WTC11 (cell line): ENCODE results near the gene LCT. TPM values are rescaled to one million over a fixed set of nuclear protein-coding genes. Genes with fewer than 3 reads are reported as not detected.
"Not testable (repeated sequence)": the region's sequence is repeated elsewhere in the genome, so short reads cannot be mapped to it uniquely, and the experiment has no call there.

Source experiments
- ATAC-seq: fragments of 200-7000 bp; cut with Tn5 transposase; 2 replicates; pipeline ENCODE4 v1.10.0; 2021; ENCODE audit warnings: mild to moderate bottlenecking, moderate library complexity
- CTCF ChIA-PET: fragments of 300-600 bp; sonication (Branson Sonifier 250); formaldehyde crosslinking; loops from one replicate; lab custom pipeline; 2021; ENCODE audit warnings: antibody characterized with exemption; lab: Charles Lee
- POLR2A ChIA-PET: fragments of 350-600 bp; sonication (Branson Sonifier 250); formaldehyde crosslinking; loops from one replicate; lab custom pipeline; 2021; ENCODE audit warnings: antibody characterized with exemption; lab: Charles Lee
- DNase-seq: peaks from one replicate; pipeline ENCODE4 v3.0.0; 2021; ENCODE audit warnings: low spot score
- H3K27ac Mint-ChIP-seq: 2 replicates; pipeline ENCODE4 v1.8.0; 2021; ENCODE audit warnings: mixed read lengths
- H3K27me3 Mint-ChIP-seq: 2 replicates; pipeline ENCODE4 v1.8.0; 2021; ENCODE audit warnings: low read depth, mild to moderate bottlenecking, moderate library complexity, mixed read lengths
- H3K36me3 Mint-ChIP-seq: 2 replicates; pipeline ENCODE4 v1.8.0; 2021; ENCODE audit warnings: mixed read lengths
- H3K4me1 Mint-ChIP-seq: 2 replicates; pipeline ENCODE4 v1.8.0; 2022; ENCODE audit warnings: mixed read lengths
- H3K4me3 Mint-ChIP-seq: 2 replicates; pipeline ENCODE4 v1.8.0; 2021; ENCODE audit warnings: mild to moderate bottlenecking, moderate library complexity, mixed read lengths
- H3K9me3 Mint-ChIP-seq: 2 replicates; pipeline ENCODE4 v1.8.0; 2021; ENCODE audit warnings: mixed read lengths
- CBFB ChIP-seq: sonication (generic); formaldehyde crosslinking; IDR thresholded peaks from 2 replicates; pipeline ENCODE4 v1.8.1; 2022; ENCODE audit warnings: mild to moderate bottlenecking, low read depth, missing genetic modification reagents
- CREB1 ChIP-seq: sonication (generic); formaldehyde crosslinking; IDR thresholded peaks from 2 replicates; pipeline ENCODE4 v1.8.0; 2023; ENCODE audit warnings: mild to moderate bottlenecking, missing genetic modification reagents
- ELF4 ChIP-seq: sonication (generic); formaldehyde crosslinking; IDR thresholded peaks from 2 replicates; pipeline ENCODE4 v1.8.1; 2022; ENCODE audit warnings: low read depth, mild to moderate bottlenecking, moderate library complexity, missing genetic modification reagents
- EMX1 ChIP-seq: fragments of 250-450 bp; sonication (Bioruptor Pico); IDR thresholded peaks from 2 replicates; pipeline ENCODE4 v1.8.0; 2021; ENCODE audit warnings: mild to moderate bottlenecking
- FOXK1 ChIP-seq: sonication (generic); formaldehyde crosslinking; IDR thresholded peaks from 2 replicates; pipeline ENCODE4 v1.8.0; 2022; ENCODE audit warnings: mild to moderate bottlenecking, moderate library complexity, missing genetic modification reagents
- NFATC4 ChIP-seq: fragments of 250-450 bp; sonication (Bioruptor Pico); IDR thresholded peaks from 2 replicates; pipeline ENCODE4 v1.9.0; 2021; ENCODE audit warnings: mild to moderate bottlenecking
- NFE2L1 ChIP-seq: sonication (generic); formaldehyde crosslinking; IDR thresholded peaks from 2 replicates; pipeline ENCODE4 v1.8.1; 2023; ENCODE audit warnings: missing genetic modification reagents
- NR2C2 ChIP-seq: sonication (generic); formaldehyde crosslinking; IDR thresholded peaks from 2 replicates; pipeline ENCODE4 v1.8.0; 2022; ENCODE audit warnings: mild to moderate bottlenecking, missing genetic modification reagents
- OVOL2 ChIP-seq: fragments of 250-450 bp; sonication (Bioruptor Pico); IDR thresholded peaks from 2 replicates; pipeline ENCODE4 v1.9.0; 2021; ENCODE audit warnings: mild to moderate bottlenecking, borderline replicate concordance
- SMAD3 ChIP-seq: sonication (generic); formaldehyde crosslinking; IDR thresholded peaks from 2 replicates; pipeline ENCODE4 v1.8.0; 2022; ENCODE audit warnings: missing genetic modification reagents, mild to moderate bottlenecking, borderline replicate concordance
- SP1 ChIP-seq: sonication (generic); formaldehyde crosslinking; conservative IDR thresholded peaks from 2 replicates; pipeline ENCODE4 v1.8.1; 2022; ENCODE audit warnings: missing genetic modification reagents
- TEAD4 ChIP-seq: sonication (generic); formaldehyde crosslinking; IDR thresholded peaks from 2 replicates; pipeline ENCODE4 v1.8.0; 2022; ENCODE audit warnings: mild to moderate bottlenecking, missing genetic modification reagents
- TP53 ChIP-seq: sonication (generic); formaldehyde crosslinking; IDR thresholded peaks from 2 replicates; pipeline ENCODE4 v1.8.1; 2023; ENCODE audit warnings: mild to moderate bottlenecking, missing genetic modification reagents
- ZBTB21 ChIP-seq: sonication (generic); formaldehyde crosslinking; IDR thresholded peaks from 2 replicates; pipeline ENCODE4 v1.8.1; 2023; ENCODE audit warnings: mild to moderate bottlenecking, missing genetic modification reagents, borderline replicate concordance
- ZNF138 ChIP-seq: sonication (generic); formaldehyde crosslinking; conservative IDR thresholded peaks from 2 replicates; pipeline ENCODE4 v1.8.1; 2022; ENCODE audit warnings: mild to moderate bottlenecking, moderate library complexity, missing genetic modification reagents
- ZNF317 ChIP-seq: sonication (generic); formaldehyde crosslinking; IDR thresholded peaks from 2 replicates; pipeline ENCODE4 v1.8.1; 2023; ENCODE audit warnings: low read depth, mild to moderate bottlenecking, moderate library complexity, missing genetic modification reagents, borderline replicate concordance
- ZNF416 ChIP-seq: fragments of 250-450 bp; sonication (Bioruptor Pico); IDR thresholded peaks from 2 replicates; pipeline ENCODE4 v1.9.0; 2021; ENCODE audit warnings: mild to moderate bottlenecking, inconsistent platforms
- ZNF671 ChIP-seq: fragments of 250-450 bp; sonication (Bioruptor Pico); IDR thresholded peaks from 2 replicates; pipeline ENCODE4 v1.8.0; 2021; ENCODE audit warnings: mild to moderate bottlenecking
- total RNA-seq: library from RNA; stranded (reverse); gene quantifications from 3 replicates; pipeline ENCODE4 v1.2.3, GENCODE V29; 2021
- TF ChIP-seq, protein P1 (sequence below): sonication (generic); formaldehyde crosslinking; conservative IDR thresholded peaks from 2 replicates; pipeline ENCODE4 v1.8.1; 2022; ENCODE audit warnings: mild to moderate bottlenecking, missing genetic modification reagents
- TF ChIP-seq, protein P2 (sequence below): sonication (generic); formaldehyde crosslinking; IDR thresholded peaks from 2 replicates; pipeline ENCODE4 v1.8.0; 2023; ENCODE audit warnings: missing genetic modification reagents
- TF ChIP-seq, protein P3 (sequence below): sonication (generic); formaldehyde crosslinking; IDR thresholded peaks from 2 replicates; pipeline ENCODE4 v1.8.1; 2023; ENCODE audit warnings: mild to moderate bottlenecking, moderate library complexity, missing genetic modification reagents
- TF ChIP-seq, protein P4 (sequence below): sonication (generic); formaldehyde crosslinking; IDR thresholded peaks from 2 replicates; pipeline ENCODE4 v1.8.0; 2022; ENCODE audit warnings: mild to moderate bottlenecking, missing genetic modification reagents

Gene LCT
- total RNA-seq, 1 experiment from 2014 or later: 0.02 TPM

DNA sequence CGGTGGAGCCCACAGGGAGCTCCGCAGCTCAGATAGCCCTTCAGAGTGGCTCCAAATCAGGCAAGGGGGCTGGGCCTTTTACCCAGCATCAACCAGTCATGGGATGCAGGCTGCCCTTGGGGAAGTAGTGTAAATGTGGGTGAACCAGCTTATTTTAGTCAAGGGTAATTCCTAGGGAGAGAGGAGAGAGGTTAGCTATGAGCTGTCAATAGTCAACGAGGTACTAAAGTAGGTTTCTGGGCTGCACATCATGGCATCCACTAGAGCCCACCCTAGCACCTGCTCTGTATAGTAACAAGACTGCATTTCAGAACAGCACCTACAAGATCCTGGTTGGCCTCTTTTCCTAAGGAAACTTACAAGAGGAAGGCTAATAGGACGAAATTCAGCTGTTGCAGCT is 48.7 kb upstream of the LCT start:
- Mint-ChIP-seq H3K4me3 (no peak overlapping the region), H3K9me3 (peaks cover 27% of the 10 kb centered on the region), H3K27ac (no peak overlapping the region), H3K27me3 (peaks cover 5% of the 10 kb centered on the region; the same call in 1 of the 2 replicates), H3K4me1 (peaks cover 9% of the 10 kb centered on the region), H3K36me3 (peaks cover 21% of the 10 kb centered on the region)
- DNase-seq (no peak), ATAC-seq (no peak)
- CTCF ChIA-PET: interaction anchor here (1.1 kb wide), 1 partner anchor 499 kb away, joined by 3 read pairs; no protein-coding TSS in a partner anchor
- POLR2A ChIA-PET: interaction anchor here (0.6 kb wide), 1 partner anchor 217 kb away, joined by 8 read pairs; no protein-coding TSS in a partner anchor
- no peak for TF ChIP-seq FOXK1 (CRISPR knock-in tag)
- TF ChIP-seq SP1 (CRISPR knock-in tag): no peak
- no peak for TF ChIP-seq CBFB (CRISPR knock-in tag)
- no peak for TF ChIP-seq ZNF138 (CRISPR knock-in tag)
- TF ChIP-seq NR2C2 (CRISPR knock-in tag): no peak

DNA sequence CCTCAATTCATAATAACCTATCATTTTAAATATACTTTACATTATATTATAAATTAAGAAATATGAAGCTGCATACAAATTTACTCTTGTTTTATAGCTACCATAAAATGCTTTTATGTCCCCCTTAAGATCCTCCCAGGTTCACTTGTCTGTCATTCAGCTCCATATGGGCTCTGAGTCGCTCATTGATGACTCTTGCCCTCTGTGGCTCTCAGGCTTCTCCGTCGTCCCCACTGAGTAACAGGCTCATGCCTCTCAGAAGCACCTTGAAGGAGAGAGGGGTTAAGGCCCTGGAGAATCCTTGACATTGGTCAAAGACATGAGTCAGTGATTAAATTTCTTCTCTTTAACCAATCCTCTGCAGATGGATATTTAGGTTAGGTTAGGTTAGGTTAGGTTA is 45.4 kb upstream of the LCT start:
- ATAC-seq (peak; percentile 30; the same call in 1 of the 2 replicates), DNase-seq (no peak)
- H3K27ac Mint-ChIP-seq: no peak overlapping the region
- ChIA-PET CTCF (interaction anchor here (0.6 kb wide), 1 partner anchor 1264 kb away, joined by 3 read pairs; no protein-coding TSS in a partner anchor), POLR2A (interaction anchor here (0.6 kb wide), 1 partner anchor 87 kb away, joined by 3 read pairs; no protein-coding TSS in a partner anchor)
- no peaks in the 10 kb centered on the region for H3K36me3 Mint-ChIP-seq
- TF ChIP-seq NFE2L1 (CRISPR knock-in tag) (no peak), SMAD3 (CRISPR knock-in tag) (no peak), EMX1 (CRISPR knock-in tag) (no peak), ZNF671 (no peak), ZBTB21 (CRISPR knock-in tag) (no peak), NFATC4 (CRISPR knock-in tag) (no peak), OVOL2 (CRISPR knock-in tag) (no peak), ZNF317 (CRISPR knock-in tag) (no peak), ELF4 (CRISPR knock-in tag) (no peak), ZNF416 (CRISPR knock-in tag) (no peak), CREB1 (CRISPR knock-in tag) (no peak), TEAD4 (CRISPR knock-in tag) (no peak), TP53 (no peak)
- TF ChIP-seq, protein P1, sequence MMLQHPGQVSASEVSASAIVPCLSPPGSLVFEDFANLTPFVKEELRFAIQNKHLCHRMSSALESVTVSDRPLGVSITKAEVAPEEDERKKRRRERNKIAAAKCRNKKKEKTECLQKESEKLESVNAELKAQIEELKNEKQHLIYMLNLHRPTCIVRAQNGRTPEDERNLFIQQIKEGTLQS (CRISPR knock-in tag): no peak
- TF ChIP-seq, protein P2, sequence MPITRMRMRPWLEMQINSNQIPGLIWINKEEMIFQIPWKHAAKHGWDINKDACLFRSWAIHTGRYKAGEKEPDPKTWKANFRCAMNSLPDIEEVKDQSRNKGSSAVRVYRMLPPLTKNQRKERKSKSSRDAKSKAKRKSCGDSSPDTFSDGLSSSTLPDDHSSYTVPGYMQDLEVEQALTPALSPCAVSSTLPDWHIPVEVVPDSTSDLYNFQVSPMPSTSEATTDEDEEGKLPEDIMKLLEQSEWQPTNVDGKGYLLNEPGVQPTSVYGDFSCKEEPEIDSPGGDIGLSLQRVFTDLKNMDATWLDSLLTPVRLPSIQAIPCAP (CRISPR knock-in tag): no peak
- TF ChIP-seq, protein P3, sequence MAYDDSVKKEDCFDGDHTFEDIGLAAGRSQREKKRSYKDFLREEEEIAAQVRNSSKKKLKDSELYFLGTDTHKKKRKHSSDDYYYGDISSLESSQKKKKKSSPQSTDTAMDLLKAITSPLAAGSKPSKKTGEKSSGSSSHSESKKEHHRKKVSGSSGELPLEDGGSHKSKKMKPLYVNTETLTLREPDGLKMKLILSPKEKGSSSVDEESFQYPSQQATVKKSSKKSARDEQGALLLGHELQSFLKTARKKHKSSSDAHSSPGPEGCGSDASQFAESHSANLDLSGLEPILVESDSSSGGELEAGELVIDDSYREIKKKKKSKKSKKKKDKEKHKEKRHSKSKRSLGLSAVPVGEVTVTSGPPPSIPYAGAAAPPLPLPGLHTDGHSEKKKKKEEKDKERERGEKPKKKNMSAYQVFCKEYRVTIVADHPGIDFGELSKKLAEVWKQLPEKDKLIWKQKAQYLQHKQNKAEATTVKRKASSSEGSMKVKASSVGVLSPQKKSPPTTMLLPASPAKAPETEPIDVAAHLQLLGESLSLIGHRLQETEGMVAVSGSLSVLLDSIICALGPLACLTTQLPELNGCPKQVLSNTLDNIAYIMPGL: no peak
- TF ChIP-seq, protein P4, sequence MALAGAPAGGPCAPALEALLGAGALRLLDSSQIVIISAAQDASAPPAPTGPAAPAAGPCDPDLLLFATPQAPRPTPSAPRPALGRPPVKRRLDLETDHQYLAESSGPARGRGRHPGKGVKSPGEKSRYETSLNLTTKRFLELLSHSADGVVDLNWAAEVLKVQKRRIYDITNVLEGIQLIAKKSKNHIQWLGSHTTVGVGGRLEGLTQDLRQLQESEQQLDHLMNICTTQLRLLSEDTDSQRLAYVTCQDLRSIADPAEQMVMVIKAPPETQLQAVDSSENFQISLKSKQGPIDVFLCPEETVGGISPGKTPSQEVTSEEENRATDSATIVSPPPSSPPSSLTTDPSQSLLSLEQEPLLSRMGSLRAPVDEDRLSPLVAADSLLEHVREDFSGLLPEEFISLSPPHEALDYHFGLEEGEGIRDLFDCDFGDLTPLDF: no peak
- no peaks in the 10 kb centered on the region; the same call in 1 of the 2 replicates for H3K9me3 Mint-ChIP-seq
- no peak overlapping the region for H3K4me3 Mint-ChIP-seq
- no peaks in the 10 kb centered on the region; the same call in 1 of the 2 replicates for H3K27me3 Mint-ChIP-seq
- peaks cover 8% of the 10 kb centered on the region for H3K4me1 Mint-ChIP-seq

DNA sequence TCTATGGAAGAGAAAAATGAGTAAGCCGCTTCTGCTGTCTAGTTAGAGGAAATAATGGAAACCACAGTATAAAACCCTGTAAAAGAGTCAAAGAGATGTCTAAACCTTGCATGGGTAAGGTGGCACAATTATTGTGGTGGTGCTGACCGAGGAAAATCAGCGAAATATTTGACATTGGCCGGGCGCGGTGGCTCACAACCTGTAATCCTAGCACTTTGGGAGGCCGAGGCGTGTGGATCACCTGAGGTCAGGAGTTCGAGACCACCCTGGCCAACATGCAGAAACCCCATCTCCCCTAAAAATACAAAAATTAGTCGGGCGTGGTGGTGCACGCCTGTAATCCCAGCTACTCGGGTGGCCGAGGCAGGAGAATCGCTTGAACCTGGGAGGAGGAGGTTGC is 39.8 kb upstream of the LCT start:
- peak overlapping the region; percentile 90 for H3K4me3 Mint-ChIP-seq
- H3K27me3 Mint-ChIP-seq, DNase-seq, ATAC-seq, H3K9me3 Mint-ChIP-seq: not testable (repeated sequence)
- CTCF ChIA-PET: interaction anchor here (0.9 to 1.9 kb wide), 2 partner anchors 121 to 507 kb away, joined by 3 to 11 read pairs; no protein-coding TSS in a partner anchor
- POLR2A ChIA-PET: interaction anchor here (0.6 to 0.8 kb wide), 2 partner anchors 16 to 27 kb away, joined by 3 read pairs; no protein-coding TSS in a partner anchor
- H3K36me3 Mint-ChIP-seq: peaks cover 13% of the 10 kb centered on the region
- peak overlapping the region; percentile 94 for H3K27ac Mint-ChIP-seq
- peaks cover 29% of the 10 kb centered on the region for H3K4me1 Mint-ChIP-seq
